ENCODE measurements around the gene GMEB2.
"Not testable (repeated sequence)": the region's sequence is repeated elsewhere in the genome, so short reads cannot be mapped to it uniquely, and the experiment has no call there.

Gene GMEB2

GRCh38 chr20:63653041-63653973 lies 26.4 kb upstream of the GMEB2 start, which contains the start of gene STMN3:
Gene STMN3, minus strand, starts transcription at chr20:63653424. Its CDS starts 79 bp downstream, at chr20:63653345.
- TF ChIP-seq FOXP2 (optimal IDR thresholded peaks at IDR 0.05; ENCODE audit: control extremely low read depth, extremely low read length, insufficient read depth) = no peak
- peak; percentile 85 for TF ChIP-seq POLR2AphosphoS5 (IDR thresholded peaks at IDR 0.05; ENCODE audit: borderline replicate concordance, low read depth, low read length)
- Histone ChIP-seq H3K4me3 (peak within 1 kb of the TSS; percentile 95), H3K9me3 (ENCODE audit: low read depth, low read length) (no peaks in the 10 kb centered on the region), H3K27ac (peak within 1 kb of the TSS; percentile 83), H3K36me3 (ENCODE audit: insufficient read depth, low read length) (no peaks in the 10 kb centered on the region), H3K9ac (ENCODE audit: insufficient read length) (peak within 1 kb of the TSS; percentile 65)
- peak; percentile 58 for DNase-seq (ENCODE audit: low read depth, low spot score)

- no peak for TF ChIP-seq EZH2 (IDR thresholded peaks at IDR 0.05)
- TF ChIP-seq FOXP2 (optimal IDR thresholded peaks at IDR 0.05; ENCODE audit: control extremely low read depth, extremely low read length, insufficient read depth) = no peak
- TF ChIP-seq POLR2AphosphoS5 (IDR thresholded peaks at IDR 0.05; ENCODE audit: borderline replicate concordance, low read depth, low read length) = no peak; the same call in 1 of the 2 replicates
- peak overlapping the region; percentile 62; the same call in 1 of the 2 replicates for H3K27ac ChIP-seq
- no peaks in the 10 kb centered on the region for H3K36me3 ChIP-seq (ENCODE audit: insufficient read depth, low read length)
- peak overlapping the region; percentile 95 for H3K4me3 ChIP-seq
- peak overlapping the region; percentile 65 for H3K9ac ChIP-seq (ENCODE audit: insufficient read length)
- no peaks in the 10 kb centered on the region for H3K9me3 ChIP-seq (ENCODE audit: low read depth, low read length)
- no peak for DNase-seq (ENCODE audit: low read depth, low spot score)
Observed at GRCh38 chr20:63652192-63652980, 25.5 kb upstream of the GMEB2 start.

- Histone ChIP-seq H3K9ac (ENCODE audit: insufficient read length) (peak overlapping the region; percentile 65), H3K4me3 (peak overlapping the region; percentile 95), H3K36me3 (ENCODE audit: insufficient read depth, low read length) (no peaks in the 10 kb centered on the region), H3K27ac (no peak overlapping the region), H3K9me3 (ENCODE audit: low read depth, low read length) (no peaks in the 10 kb centered on the region)
- TF ChIP-seq EZH2 (IDR thresholded peaks at IDR 0.05) (no peak), POLR2AphosphoS5 (IDR thresholded peaks at IDR 0.05; ENCODE audit: borderline replicate concordance, low read depth, low read length) (no peak), FOXP2 (optimal IDR thresholded peaks at IDR 0.05; ENCODE audit: control extremely low read depth, extremely low read length, insufficient read depth) (no peak)
- DNase-seq (ENCODE audit: low read depth, low spot score) = no peak
Observed at GRCh38 chr20:63651942-63652191, 25.0 kb upstream of the GMEB2 start.

GRCh38 chr20:63650486-63650885 lies 23.6 kb upstream of the GMEB2 start:
- not testable (repeated sequence) for H3K4me3 ChIP-seq; H3K27ac ChIP-seq; DNase-seq (ENCODE audit: low read depth, low spot score); H3K9me3 ChIP-seq (ENCODE audit: low read depth, low read length); H3K9ac ChIP-seq (ENCODE audit: insufficient read length); H3K36me3 ChIP-seq (ENCODE audit: insufficient read depth, low read length)

- H3K9me3 ChIP-seq (ENCODE audit: low read depth, low read length) = no peaks in the 10 kb centered on the region
- no peak for DNase-seq (ENCODE audit: low read depth, low spot score)
- no peak for TF ChIP-seq POLR2AphosphoS5 (IDR thresholded peaks at IDR 0.05; ENCODE audit: borderline replicate concordance, low read depth, low read length)
- no peak for TF ChIP-seq FOXP2 (optimal IDR thresholded peaks at IDR 0.05; ENCODE audit: control extremely low read depth, extremely low read length, insufficient read depth)
- TF ChIP-seq EZH2 (IDR thresholded peaks at IDR 0.05) = no peak
- H3K27ac ChIP-seq = no peak overlapping the region
- H3K4me3 ChIP-seq = no peak overlapping the region
- no peak overlapping the region for H3K9ac ChIP-seq (ENCODE audit: insufficient read length)
- H3K36me3 ChIP-seq (ENCODE audit: insufficient read depth, low read length) = no peaks in the 10 kb centered on the region
Observed at GRCh38 chr20:63648895-63649589, 22.1 kb upstream of the GMEB2 start.

- H3K27ac ChIP-seq = no peak overlapping the region
- H3K4me3 ChIP-seq = no peak overlapping the region
- no peak for DNase-seq (ENCODE audit: low read depth, low spot score)
- no peaks in the 10 kb centered on the region; the same call in 1 of the 2 replicates for H3K36me3 ChIP-seq (ENCODE audit: insufficient read depth, low read length)
- H3K9me3 ChIP-seq (ENCODE audit: low read depth, low read length) = no peaks in the 10 kb centered on the region
- TF ChIP-seq EZH2 (IDR thresholded peaks at IDR 0.05) = no peak
- no peak for TF ChIP-seq POLR2AphosphoS5 (IDR thresholded peaks at IDR 0.05; ENCODE audit: borderline replicate concordance, low read depth, low read length)
- TF ChIP-seq FOXP2 (optimal IDR thresholded peaks at IDR 0.05; ENCODE audit: control extremely low read depth, extremely low read length, insufficient read depth) = no peak
- no peak overlapping the region for H3K9ac ChIP-seq (ENCODE audit: insufficient read length)
Observed at GRCh38 chr20:63648190-63648589, 21.3 kb upstream of the GMEB2 start.

GRCh38 chr20:63645218-63645617 lies 18.3 kb upstream of the GMEB2 start:
- H3K9ac ChIP-seq (ENCODE audit: insufficient read length) = no peak overlapping the region
- H3K36me3 ChIP-seq (ENCODE audit: insufficient read depth, low read length) = no peaks in the 10 kb centered on the region; the same call in 1 of the 2 replicates
- no peak for DNase-seq (ENCODE audit: low read depth, low spot score)
- H3K4me3 ChIP-seq = no peak overlapping the region
- no peak overlapping the region for H3K27ac ChIP-seq
- TF ChIP-seq FOXP2 (optimal IDR thresholded peaks at IDR 0.05; ENCODE audit: control extremely low read depth, extremely low read length, insufficient read depth) = no peak
- TF ChIP-seq POLR2AphosphoS5 (IDR thresholded peaks at IDR 0.05; ENCODE audit: borderline replicate concordance, low read depth, low read length) = no peak
- TF ChIP-seq EZH2 (IDR thresholded peaks at IDR 0.05) = no peak
- no peaks in the 10 kb centered on the region for H3K9me3 ChIP-seq (ENCODE audit: low read depth, low read length)

- DNase-seq (ENCODE audit: low read depth, low spot score) = no peak
- Histone ChIP-seq H3K9me3 (ENCODE audit: low read depth, low read length) (no peaks in the 10 kb centered on the region), H3K4me3 (no peak overlapping the region), H3K27ac (no peak overlapping the region), H3K36me3 (ENCODE audit: insufficient read depth, low read length) (no peaks in the 10 kb centered on the region; the same call in 1 of the 2 replicates), H3K9ac (ENCODE audit: insufficient read length) (no peak overlapping the region)
- TF ChIP-seq EZH2 (IDR thresholded peaks at IDR 0.05) (no peak), POLR2AphosphoS5 (IDR thresholded peaks at IDR 0.05; ENCODE audit: borderline replicate concordance, low read depth, low read length) (no peak), FOXP2 (optimal IDR thresholded peaks at IDR 0.05; ENCODE audit: control extremely low read depth, extremely low read length, insufficient read depth) (no peak)
Observed at GRCh38 chr20:63643946-63644345, 17.0 kb upstream of the GMEB2 start.

All from SK-N-MC (cell line).